Left cardiac atrium (tissue), 4 donors: ENCODE measurements around the gene DDIT4L. TPM values are rescaled to one million over a fixed set of nuclear protein-coding genes. Genes with fewer than 3 reads are reported as not detected.
"Not testable (repeated sequence)": the region's sequence is repeated elsewhere in the genome, so short reads cannot be mapped to it uniquely, and the experiment has no call there.

Experiments used
- ATAC-seq, 2 donors: fragments of 200-7000 bp; cut with Tn5 transposase; one replicate each; pipeline ENCODE4 v1.9.1; 2020; ENCODE audit warnings: mild to moderate bottlenecking in 2 of 2, moderate library complexity in 2 of 2
- DNase-seq: peaks from one replicate; pipeline ENCODE4 v3.0.0-alpha.2; 2020
- intact Hi-C, 2 donors: fragments of 100-400 bp; cut with DNase I; formaldehyde crosslinking; loops; one replicate each; pipeline versions ENCODE4 v1.14.1 to v1.15.1; 2022 to 2023
- total RNA-seq, 2 donors: library from RNA; stranded (reverse); fragmentation: NEBNext Ultra II Directional; extraction: Animal tissue kit (Norgen Biotek cat#: 25700); gene quantifications; one replicate each; pipeline ENCODE4 v1.2.1, GENCODE V29; 2021
- donor health status: DM: no; HTN: yes; CAD: no.
- donor health status: DM: no; HTN: yes; CAD: no; lungs with severe emphysema.
- donor health status: DM: yes; HTN: yes; CAD: no.
- donor health status: Dilated cardiomyopathy.

Gene DDIT4L
- total RNA-seq, 2 donors from 2014 or later = 6.1 to 8.5 TPM

DNA sequence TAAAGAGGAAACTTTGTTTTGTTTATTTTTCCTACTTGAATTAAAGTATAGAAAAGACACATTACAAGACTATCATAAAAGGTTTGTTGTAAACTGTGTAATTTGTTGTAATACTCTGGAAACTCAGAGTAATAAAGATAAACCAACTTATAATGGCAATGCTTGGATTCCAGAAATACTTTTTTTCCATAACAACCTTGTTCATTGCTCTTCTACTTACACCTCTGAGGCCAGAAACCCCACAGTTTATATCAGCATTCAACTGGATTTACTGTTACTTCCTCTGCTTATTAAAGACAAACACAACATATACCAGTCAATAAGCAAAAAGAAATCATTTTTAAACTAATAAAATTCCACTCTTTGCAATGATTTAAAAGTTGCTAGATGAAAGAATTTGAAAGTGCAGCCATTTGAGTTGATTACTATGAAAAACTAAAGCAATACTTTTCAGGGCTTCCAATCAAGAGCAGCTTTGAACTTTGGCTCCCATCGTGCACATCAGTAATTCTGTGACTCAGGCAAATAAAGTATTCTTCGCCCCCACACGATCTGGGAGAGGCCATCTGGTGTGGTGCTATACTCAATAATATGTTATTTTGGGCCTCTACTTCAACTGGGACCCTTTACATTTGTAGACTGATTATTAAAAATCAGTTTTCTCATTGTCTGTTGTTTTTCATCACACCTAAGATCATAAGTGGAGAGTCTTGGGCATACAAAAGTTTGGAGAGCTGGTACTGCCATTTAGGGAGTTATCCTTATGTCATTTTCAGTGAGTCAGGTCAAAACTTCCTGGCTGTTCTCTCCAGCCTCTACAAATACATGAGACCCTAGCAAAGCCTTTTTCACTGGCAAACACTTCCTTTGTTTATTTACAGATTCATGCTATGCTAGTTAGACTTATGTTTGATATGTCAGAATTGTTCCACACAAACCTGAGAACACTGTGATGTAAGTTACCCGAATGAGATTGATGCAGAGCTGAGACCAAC, 20.5 kb downstream of the DDIT4L start:
- intact Hi-C loops = no loop called here
- DNase-seq (no peak), ATAC-seq (no peak)

DNA sequence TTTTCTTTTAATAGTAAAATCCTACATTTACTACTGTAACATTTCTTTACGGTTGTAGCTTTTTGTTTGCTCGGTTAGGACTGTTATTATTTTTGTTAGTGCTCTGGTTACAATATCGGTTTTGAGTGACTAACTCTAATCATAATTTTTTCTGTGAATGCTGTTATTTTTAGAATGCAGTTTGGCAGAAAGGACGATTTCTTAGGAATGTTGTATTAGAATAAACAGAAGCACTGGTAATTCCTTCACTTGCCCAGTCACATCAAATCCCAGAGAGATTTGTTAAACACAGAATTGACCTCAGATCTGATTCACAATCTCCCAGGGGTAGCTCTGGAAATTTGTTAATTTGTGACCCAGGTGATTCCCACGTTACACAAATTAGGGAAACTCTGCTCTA, 21.7 kb downstream of the DDIT4L start:
- ATAC-seq (no peak), DNase-seq (no peak)
- intact Hi-C loops = no loop called here

DNA sequence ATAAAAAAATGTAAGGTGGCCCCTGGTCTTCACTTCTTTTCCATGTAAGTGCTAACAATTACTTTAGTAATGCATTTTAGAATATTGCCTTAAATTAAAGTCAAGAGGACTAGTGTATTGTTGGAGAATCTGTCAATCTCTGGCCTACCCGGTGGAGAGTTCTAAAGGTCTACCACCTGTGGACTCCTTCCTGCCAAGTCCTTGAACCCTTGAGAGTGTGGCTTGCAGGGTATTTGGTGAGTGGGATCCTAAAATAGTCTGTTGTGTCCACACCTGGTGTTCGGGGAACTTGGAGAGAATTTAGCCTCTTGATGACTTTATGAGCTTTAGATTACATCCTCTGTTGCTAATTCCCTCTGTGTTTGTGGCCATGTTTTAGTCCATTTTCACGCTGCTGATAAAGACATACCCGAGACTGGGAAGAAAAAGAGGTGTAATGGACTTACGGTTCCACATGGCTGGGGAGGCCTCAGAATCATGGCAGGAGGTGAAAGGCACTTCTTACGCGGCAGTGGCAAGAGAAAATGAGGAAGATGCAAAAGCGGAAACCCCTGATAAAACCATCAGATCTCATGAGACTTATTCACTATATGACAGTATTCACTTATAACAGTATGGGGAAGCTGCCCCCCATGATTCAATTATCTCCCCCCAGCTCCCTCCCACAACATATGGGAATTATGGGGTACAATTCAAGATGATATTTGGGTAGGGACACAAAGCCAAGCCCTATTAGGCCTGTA, 23.8 kb downstream of the DDIT4L start:
- ATAC-seq = no peak
- intact Hi-C loops = no loop called here

DNA sequence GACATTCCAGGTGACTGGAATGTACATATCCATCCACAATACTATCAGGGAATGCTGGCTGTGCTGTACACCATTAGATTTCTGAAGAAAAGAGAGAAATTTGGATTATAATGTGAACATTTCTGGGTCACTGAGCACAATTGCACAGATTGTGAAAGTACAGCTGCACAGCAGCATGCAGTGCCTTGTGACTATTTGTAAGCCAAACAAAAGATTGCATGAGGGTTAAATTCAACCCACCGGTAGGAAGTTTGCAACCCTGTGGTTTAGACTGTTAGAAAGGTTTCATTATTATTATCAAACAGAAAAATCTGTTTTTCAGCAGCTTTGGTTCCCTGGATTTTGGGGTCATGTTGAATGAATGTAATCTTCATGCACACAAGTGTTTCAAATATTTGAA, 24.5 kb downstream of the DDIT4L start:
- intact Hi-C loops = no loop called here
- DNase-seq (no peak), ATAC-seq (no peak)

More for the DNA sequence above, 23.8 kb downstream of the DDIT4L start:
- no peak for DNase-seq

DNA sequence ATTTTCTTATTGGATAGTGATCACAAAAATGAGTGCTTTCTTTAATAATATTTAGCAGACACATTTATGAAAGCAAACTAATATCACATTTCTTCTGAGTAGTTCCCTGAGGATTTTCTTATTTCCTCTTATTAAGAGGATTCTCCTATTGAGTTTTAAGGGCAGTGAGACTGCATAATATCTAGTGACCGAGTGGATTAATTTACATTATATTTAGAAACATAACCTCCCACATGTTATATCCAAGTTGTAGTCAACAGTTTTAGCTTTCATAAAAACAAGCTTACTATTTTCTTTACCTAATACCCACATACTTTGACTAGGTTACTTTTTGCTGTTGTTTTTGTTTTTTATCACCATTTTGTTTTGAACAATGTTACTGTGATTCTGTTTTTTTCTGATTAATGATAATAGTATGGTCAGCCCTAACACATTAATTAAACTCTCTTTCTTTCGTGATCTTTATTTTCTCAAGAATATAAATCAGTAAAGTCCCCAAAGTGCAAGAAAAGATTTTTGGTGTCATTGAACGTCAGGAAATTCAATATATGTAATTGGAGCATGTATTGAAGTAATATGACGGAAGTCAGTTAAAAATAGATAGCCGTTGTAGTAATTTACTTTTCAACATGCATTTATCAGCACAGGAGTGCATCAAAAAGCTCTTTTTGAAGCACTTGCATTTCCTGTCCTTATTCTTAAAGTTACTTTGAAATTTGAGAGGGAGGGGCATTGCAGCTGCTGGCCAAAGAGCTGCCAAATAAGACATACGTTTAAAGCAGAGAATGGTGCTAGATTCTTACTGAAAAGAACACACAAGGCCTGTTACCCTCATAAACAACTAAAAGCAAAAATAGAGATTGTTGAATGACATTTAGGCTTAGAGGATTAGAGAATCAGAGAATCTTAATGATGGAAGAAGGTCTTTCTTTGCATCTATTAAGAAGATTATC, 25.2 kb downstream of the DDIT4L start:
- ATAC-seq = no peak
- intact Hi-C loops = no loop called here

DNA sequence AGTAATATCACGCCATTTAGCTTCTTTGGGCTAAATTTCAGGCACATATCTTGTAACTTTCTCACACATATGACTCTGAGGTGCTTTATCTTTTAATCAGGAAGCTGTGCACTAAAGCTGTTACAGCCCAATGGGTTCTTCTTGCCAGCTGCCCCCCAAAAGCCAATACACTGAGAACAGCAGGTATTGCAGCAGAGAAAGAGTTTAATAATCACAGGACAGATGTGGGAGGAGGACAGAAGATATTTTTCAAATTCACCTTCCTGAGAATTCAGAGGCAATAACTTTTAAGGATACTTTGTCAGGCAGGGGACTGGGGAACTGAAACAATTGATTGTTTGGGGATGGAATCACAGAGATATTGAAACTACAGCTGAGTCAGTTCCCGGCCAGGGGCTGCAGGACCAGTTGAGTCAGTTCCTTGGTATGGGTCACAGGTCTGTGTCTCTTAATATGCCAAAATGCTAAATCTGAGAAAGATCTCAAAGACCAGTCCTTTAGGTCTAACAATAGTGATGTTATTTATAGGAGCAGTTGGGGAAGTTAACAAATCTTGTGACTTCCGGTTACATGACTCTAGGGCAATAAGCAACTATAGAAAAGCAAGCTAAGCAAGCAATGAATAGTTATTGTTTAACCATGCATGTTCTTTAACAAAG, 28.1 kb downstream of the DDIT4L start:
- no peak for DNase-seq
- intact Hi-C loops = no loop called here

More for the DNA sequence above, 25.2 kb downstream of the DDIT4L start:
- no peak for DNase-seq

DNA sequence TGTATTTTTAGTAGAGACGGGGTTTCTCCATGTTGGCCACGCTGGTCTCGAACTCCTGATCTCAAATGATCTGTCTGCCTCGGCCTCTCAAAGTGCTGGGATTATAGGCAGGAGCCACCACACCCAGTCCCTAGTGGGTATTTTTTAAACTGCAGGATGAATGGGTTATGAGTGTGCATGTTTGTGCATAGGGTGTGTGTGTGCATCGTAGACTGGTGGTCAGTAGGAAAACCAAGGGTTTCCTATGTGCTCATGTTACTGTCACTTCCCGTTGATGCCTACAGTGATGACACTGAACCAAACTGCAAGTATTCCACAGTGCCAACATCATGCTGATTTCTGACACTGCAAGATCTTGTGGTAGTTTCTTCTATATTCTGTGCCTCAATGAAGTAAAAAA, 41.1 kb downstream of the DDIT4L start:
- ATAC-seq (no peak), DNase-seq (no peak)
- intact Hi-C loops = no loop called here

More for the DNA sequence above, 28.1 kb downstream of the DDIT4L start:
- ATAC-seq = no peak

DNA sequence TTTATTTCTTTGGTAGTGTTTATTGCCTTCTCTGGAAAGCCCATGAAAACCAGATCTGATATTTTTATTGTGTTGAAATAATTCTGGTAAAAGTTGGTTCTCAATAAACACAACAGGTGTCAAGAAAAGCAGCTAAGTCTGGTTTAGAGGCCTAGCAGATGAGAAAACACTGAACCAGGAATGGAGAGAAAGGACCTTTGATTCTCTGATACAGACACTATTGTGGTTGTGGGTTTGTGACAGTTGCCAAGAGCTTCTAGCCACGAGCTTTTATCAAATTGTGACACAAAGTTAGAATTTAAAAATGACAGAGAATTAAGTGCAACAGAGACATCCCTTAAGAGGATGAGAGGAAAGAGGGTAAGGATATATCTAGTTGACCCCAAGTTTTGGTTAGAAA, 42.6 kb downstream of the DDIT4L start:
- intact Hi-C loops = no loop called here
- no peak for ATAC-seq
- no peak for DNase-seq

DNA sequence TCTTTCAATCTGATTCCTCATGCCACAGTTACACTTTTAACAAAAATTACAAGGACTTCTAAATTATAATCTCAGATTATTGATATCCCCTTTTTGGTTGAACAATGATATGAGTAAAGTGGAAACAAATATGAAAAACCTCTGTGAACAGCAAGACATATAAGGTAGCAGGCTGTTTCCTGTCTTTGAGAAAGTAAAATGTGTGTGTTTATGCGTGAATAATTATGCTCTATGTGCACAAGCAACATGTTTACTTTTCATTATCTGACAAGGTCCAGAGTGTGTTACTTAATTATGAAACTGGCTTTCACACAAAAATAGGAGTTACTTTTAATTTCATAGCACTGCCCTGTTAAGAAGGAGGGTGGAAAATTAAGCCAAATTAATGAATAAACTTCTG, 43.1 kb downstream of the DDIT4L start:
- intact Hi-C loops = no loop called here
- DNase-seq (no peak), ATAC-seq (no peak)

DNA sequence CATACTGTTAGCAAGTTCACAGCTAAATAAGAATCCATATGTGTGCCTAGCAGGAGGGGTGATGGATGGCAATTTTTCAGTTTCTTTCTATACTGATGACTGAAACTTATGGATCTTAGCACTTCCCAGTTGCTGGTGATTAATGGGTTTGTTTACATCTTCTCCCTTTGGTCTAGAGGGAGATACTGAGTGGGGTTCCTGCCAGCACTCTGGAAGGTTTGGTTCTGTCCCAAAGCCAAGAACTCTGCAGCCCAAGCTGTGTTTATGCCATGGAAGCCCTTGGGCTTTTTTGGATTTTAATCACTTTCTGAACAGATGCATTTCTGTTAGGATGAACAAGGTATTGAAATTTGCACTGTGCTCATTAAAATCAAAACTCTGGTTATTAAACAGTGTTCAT, 43.5 kb downstream of the DDIT4L start:
- intact Hi-C loops = no loop called here
- ATAC-seq (no peak), DNase-seq (no peak)

DNA sequence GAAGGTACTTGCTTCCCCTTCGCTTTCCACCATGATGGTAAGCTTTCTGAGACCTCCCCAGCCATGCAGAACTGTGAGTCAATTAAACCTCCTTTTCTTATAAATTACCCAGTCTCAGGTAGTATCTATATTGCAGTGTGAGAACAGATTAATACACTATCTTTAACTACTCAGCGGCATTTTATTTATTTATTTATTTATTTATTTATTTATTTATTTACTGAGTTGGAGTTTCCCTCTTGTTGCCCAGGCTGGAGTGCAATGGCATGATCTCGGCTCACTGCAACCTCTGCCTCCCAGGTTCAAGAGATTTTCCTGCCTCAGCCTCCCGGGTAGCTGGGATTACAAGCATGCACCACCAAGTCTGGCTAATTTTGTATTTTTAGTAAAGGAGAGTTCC, 52.9 kb downstream of the DDIT4L start:
- intact Hi-C loops, ATAC-seq, DNase-seq: not testable (repeated sequence)

Other genes starting within 250 kb of the DDIT4L start
- gene DNAJB14, start 243.8 kb downstream of the DDIT4L start, total RNA-seq = 10 to 100 TPM; 25.3 to 29.0 TPM
- gene H2AZ1, start 240.2 kb downstream of the DDIT4L start, total RNA-seq = 10 to 100 TPM; 74.2 to 92.1 TPM